Esophagus muscularis mucosa (tissue), 4 donors: ENCODE data around the gene IL17B. TPM values are rescaled to one million over a fixed set of nuclear protein-coding genes. Genes with fewer than 3 reads are reported as not detected.

Source experiments
- DNase-seq: peaks from one replicate; pipeline ENCODE4 v3.0.0-alpha.2; 2017; ENCODE audit errors: extremely low spot score
- H3K27ac ChIP-seq, 4 donors: fragments of 200-600 bp; sonication (generic); replicated peaks in 1 of 4; 1 replicate in 3 of 4; 2 replicates in 1 of 4; pipeline ENCODE4 v1.5.1; 2016 to 2019; ENCODE audit warnings: mild to moderate bottlenecking in 1 of 4
- H3K27me3 ChIP-seq, 4 donors: fragments of 200-600 bp; sonication (generic); one replicate each; pipeline versions ENCODE4 v1.5.1 to v1.6.0; 2016 to 2019
- H3K36me3 ChIP-seq, 4 donors: fragments of 200-600 bp; sonication (generic); one replicate each; pipeline ENCODE4 v1.5.1; 2016 to 2019
- H3K4me1 ChIP-seq, 4 donors: fragments of 200-600 bp; sonication (generic); one replicate each; pipeline ENCODE4 v1.5.1; 2016 to 2019
- H3K4me3 ChIP-seq, 4 donors: fragments of 200-600 bp; sonication (generic); 1 replicate in 2 of 4; 2 replicates in 2 of 4; pipeline ENCODE4 v1.5.1; 2016 to 2019; ENCODE audit warnings: mild to moderate bottlenecking in 4 of 4, moderate library complexity in 1 of 4
- H3K9me3 ChIP-seq, 4 donors: fragments of 200-600 bp; sonication (generic); 1 replicate in 3 of 4; 2 replicates in 1 of 4; pipeline ENCODE4 v1.5.1; 2016 to 2019
- EP300 ChIP-seq: sonication (generic); formaldehyde crosslinking; IDR thresholded peaks from one replicate; pipeline ENCODE4 v1.6.1; 2017; ENCODE audit warnings: antibody characterized with exemption
- POLR2A ChIP-seq: fragments of 450-650 bp; IDR thresholded peaks from one replicate; pipeline ENCODE4 v1.6.1; 2017; ENCODE audit warnings: antibody characterized with exemption, moderate library complexity, mild to moderate bottlenecking, low read depth
- POLR2AphosphoS5 ChIP-seq, 2 donors: sonication (generic); formaldehyde crosslinking; IDR thresholded peaks; one replicate each; pipeline ENCODE4 v1.6.1; 2017; ENCODE audit warnings: antibody characterized with exemption in 2 of 2
- WGBS: methylation state at CpG from one replicate; pipeline ENCODE4 v1.1.5; 2018; 5-methylcytosine and 5-hydroxymethylcytosine counted together
- intact Hi-C: fragments of 100-400 bp; cut with DNase I; formaldehyde crosslinking; loops from one replicate; pipeline ENCODE4 v1.15.1; 2023
- total RNA-seq, 4 donors: library from RNA; depleted of rRNA; stranded (reverse); fragments of >200 nt; gene quantifications; one replicate each; pipeline versions ENCODE4 v1.1.0 to v1.2.1, GENCODE V29; 2016
- TF ChIP-seq, protein P1 (sequence below), 3 experiments: fragments of 200-600 bp in 2 of 3; fragments of 450-650 bp in 1 of 3; sonication (generic) in 2 of 3; IDR thresholded peaks; one replicate each; pipeline ENCODE4 v1.5.1; 2017 to 2019; ENCODE audit warnings: antibody characterized with exemption in 3 of 3, mild to moderate bottlenecking in 2 of 3, moderate library complexity in 1 of 3

IL17B gene
- total RNA-seq, 4 donors from 2014 or later = 2.5 to 20.3 (median 8.0) TPM

DNA sequence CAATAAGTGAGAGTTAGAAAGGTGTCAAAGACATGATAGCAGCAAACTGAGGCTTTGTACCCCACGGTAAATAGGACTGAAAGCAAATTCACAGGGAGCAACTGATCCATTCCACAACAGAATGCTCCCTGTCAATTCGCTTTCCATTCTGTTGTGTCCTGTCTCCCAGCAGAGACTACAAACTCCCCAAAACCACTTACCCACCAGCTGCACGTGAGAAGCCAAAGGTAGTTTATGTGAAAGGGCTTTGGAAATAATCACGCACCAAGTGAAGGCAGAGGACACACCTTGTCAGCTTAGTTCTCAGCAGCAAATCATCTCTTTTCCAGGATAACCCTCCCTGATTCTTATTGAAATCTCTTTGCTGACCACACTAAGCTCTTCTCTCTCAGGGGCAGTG is 46.6 kb upstream of the IL17B start:
- Histone ChIP-seq H3K36me3 (peaks cover 37 to 100% (median 81%) of the 10 kb centered on the region in 4 donors), H3K27me3 (no peaks in the 10 kb centered on the region), H3K27ac (peak overlapping the region; percentile 94 to 98 (median 96)), H3K4me3 (no peak overlapping the region), H3K9me3 (no peaks in the 10 kb centered on the region), H3K4me1 (peaks cover 67 to 89% (median 80%) of the 10 kb centered on the region in 4 donors)
- intact Hi-C loops = no loop called here
- no peak for DNase-seq
- WGBS = 62% methylated on average over 4 of the region's 4 CpGs
- TF ChIP-seq, protein P1, sequence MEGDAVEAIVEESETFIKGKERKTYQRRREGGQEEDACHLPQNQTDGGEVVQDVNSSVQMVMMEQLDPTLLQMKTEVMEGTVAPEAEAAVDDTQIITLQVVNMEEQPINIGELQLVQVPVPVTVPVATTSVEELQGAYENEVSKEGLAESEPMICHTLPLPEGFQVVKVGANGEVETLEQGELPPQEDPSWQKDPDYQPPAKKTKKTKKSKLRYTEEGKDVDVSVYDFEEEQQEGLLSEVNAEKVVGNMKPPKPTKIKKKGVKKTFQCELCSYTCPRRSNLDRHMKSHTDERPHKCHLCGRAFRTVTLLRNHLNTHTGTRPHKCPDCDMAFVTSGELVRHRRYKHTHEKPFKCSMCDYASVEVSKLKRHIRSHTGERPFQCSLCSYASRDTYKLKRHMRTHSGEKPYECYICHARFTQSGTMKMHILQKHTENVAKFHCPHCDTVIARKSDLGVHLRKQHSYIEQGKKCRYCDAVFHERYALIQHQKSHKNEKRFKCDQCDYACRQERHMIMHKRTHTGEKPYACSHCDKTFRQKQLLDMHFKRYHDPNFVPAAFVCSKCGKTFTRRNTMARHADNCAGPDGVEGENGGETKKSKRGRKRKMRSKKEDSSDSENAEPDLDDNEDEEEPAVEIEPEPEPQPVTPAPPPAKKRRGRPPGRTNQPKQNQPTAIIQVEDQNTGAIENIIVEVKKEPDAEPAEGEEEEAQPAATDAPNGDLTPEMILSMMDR (IDR thresholded peaks at IDR 0.05) = no peak
- peak in 1 of 2 donors; percentile 56 for TF ChIP-seq POLR2AphosphoS5 (IDR thresholded peaks at IDR 0.05)
- TF ChIP-seq POLR2A = no peak
- no peak for TF ChIP-seq EP300

DNA sequence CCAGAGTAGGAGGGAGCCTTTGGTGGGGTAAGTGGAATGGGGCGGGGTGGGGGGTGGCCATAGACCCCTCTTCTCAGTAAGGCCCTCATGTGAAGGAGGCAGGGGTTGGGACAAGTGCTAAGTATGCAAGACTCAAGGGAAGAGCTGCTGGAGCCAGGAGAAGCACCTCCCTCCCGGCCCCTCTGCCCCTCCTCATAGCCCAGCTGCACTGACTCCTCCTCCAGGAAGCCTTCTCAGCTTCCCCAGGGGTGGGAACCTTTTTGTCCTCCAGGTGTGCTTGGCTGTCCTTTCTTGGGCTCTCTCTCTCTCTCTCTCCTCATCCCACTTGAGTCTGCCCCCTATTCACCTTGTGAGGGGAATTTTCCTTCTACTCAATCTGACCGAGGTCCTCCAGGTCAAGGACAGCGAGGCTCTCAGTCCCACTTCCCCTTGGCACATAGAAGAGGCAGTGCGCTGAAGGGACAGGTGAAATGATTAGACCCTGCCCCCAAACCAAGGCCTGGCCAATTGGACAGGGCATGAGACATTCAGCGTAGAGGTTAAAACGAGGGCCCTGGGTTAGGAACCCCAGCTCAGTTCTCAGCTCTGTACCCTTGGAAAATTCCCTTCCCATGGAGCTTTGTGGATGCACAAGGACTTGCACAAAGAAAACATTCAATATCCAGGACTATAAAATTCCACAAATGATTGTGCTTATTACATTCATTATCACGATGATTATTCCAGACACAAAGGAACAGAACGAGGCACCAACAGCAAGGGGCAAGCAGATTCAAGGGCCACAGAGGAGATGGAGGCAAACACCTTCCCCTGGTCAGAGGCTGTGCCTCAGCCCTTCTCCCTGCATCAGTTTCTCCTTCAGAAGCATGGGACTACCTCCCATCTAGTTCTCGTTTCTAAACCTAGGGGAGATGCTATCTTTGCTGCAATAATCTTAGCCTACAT is 45.6 kb upstream of the IL17B start:
- Histone ChIP-seq H3K4me1 (peaks cover 66 to 91% (median 82%) of the 10 kb centered on the region in 4 donors), H3K36me3 (peaks cover 35 to 100% (median 82%) of the 10 kb centered on the region in 4 donors), H3K4me3 (no peak overlapping the region), H3K9me3 (no peaks in the 10 kb centered on the region), H3K27me3 (no peaks in the 10 kb centered on the region), H3K27ac (peak overlapping the region; percentile 94 to 98 (median 96))
- TF ChIP-seq POLR2AphosphoS5 (IDR thresholded peaks at IDR 0.05) (peak in 1 of 2 donors; percentile 49), EP300 (no peak), POLR2A (no peak)
- TF ChIP-seq, protein P1 (IDR thresholded peaks at IDR 0.05) = no peak
- WGBS = 37% methylated on average over 8 of the region's 10 CpGs
- DNase-seq = no peak
- intact Hi-C loops = no loop called here

DNA sequence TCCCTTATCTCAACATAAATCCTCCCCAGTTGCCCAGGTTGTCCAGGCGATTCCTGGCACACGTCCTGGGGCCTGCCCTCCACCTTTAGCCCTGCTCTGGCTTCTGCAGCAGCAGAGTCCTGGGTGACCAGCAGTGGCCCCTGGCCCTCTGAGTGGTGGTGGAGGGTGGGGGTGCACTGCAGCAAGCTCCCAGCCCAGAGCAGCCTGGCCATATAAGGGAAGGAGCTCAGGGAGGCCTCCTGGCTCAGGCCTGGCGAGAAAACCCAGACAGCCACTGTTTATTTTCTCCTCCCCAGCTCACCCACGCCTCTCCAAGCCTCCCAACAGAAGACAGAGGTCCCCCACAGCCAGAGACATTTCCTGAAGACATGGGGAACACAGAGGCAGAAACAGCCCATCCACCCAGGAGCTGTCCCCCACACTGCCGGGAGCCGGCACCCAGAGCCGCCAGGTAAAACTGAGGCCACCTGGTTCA is 44.7 kb upstream of the IL17B start:
- DNase-seq = no peak
- Histone ChIP-seq H3K4me1 (peaks cover 73 to 91% (median 83%) of the 10 kb centered on the region in 4 donors), H3K4me3 (no peak overlapping the region), H3K36me3 (peaks cover 27 to 100% (median 81%) of the 10 kb centered on the region in 4 donors), H3K9me3 (no peaks in the 10 kb centered on the region), H3K27me3 (no peaks in the 10 kb centered on the region), H3K27ac (peak overlapping the region; percentile 94 to 98 (median 96))
- TF ChIP-seq POLR2A (no peak), POLR2AphosphoS5 (IDR thresholded peaks at IDR 0.05) (peak in 1 of 2 donors; percentile 62)
- intact Hi-C loops = no loop called here
- whole genome bisulfite sequencing = 39% methylated on average over 7 of the region's 7 CpGs

GRCh38 chr5:149423049-149423793 is 44.1 kb upstream of the IL17B start:
- Histone ChIP-seq H3K27me3 (no peaks in the 10 kb centered on the region), H3K36me3 (peaks cover 22 to 100% (median 80%) of the 10 kb centered on the region in 4 donors)
- intact Hi-C loops = no loop called here

More at GRCh38 chr5:149423049-149423793, 44.1 kb upstream of the IL17B start:
- 18% methylated on average over 5 of the region's 9 CpGs for WGBS
- Histone ChIP-seq H3K9me3 (no peaks in the 10 kb centered on the region), H3K27ac (peak overlapping the region; percentile 94 to 98 (median 96)), H3K4me3 (peak overlapping the region in 3 of 4 donors; percentile 10 to 67 (median 29)), H3K4me1 (peaks cover 69 to 93% (median 84%) of the 10 kb centered on the region in 4 donors)
- DNase-seq = no peak
- TF ChIP-seq POLR2AphosphoS5 (IDR thresholded peaks at IDR 0.05) (no peak), EP300 (no peak), POLR2A (no peak)
- TF ChIP-seq, protein P1 (IDR thresholded peaks at IDR 0.05) = no peak
